HCT116 (cell line): ENCODE results near the gene IGDCC3. TPM values are rescaled to one million over a fixed set of nuclear protein-coding genes. Genes with fewer than 3 reads are reported as not detected.
A peak's percentile ranks its signal among the peaks of the same experiment; 100 is the strongest.

ENCODE experiments used
- ATAC-seq: fragments of 200-7000 bp; cut with Tn5 transposase; 2 replicates; pipeline ENCODE4 v1.9.1; 2020; ENCODE audit warnings: mild to moderate bottlenecking, moderate library complexity
- BruUV-seq: library from RNA; stranded (reverse); fragments of 400-500 nt; replicated peaks from 2 replicates; lab custom pipeline; 2021; lab: Mats Ljungman, UMichigan
- CTCF ChIA-PET: fragments of 300-600 bp; sonication (Branson Sonifier 250); formaldehyde crosslinking; loops from one replicate; lab custom pipeline; 2021; ENCODE audit warnings: antibody characterized with exemption; lab: Charles Lee
- POLR2A ChIA-PET: fragments of 300-600, 350-600 bp; sonication (Branson Sonifier 250); formaldehyde crosslinking; loops from one replicate; lab custom pipeline; 2021; ENCODE audit warnings: antibody characterized with exemption; lab: Charles Lee
- RAD21 ChIA-PET, 2 experiments: fragments of 300-600 bp; sonication (Branson Sonifier 250); formaldehyde crosslinking; loops; one replicate each; lab custom pipeline; 2023; ENCODE audit warnings: low total read pairs in 2 of 2; ENCODE audit not compliant: uncharacterized antibody in 2 of 2, unreplicated experiment in 2 of 2, low non-redundant PET in 1 of 2; lab: Charles Lee
- DNase-seq: peaks from one replicate; pipeline ENCODE4 v3.0.0-alpha.2; 2010; ENCODE audit warnings: low read depth, low spot score
- H2AFZ ChIP-seq: fragments of 200-600 bp; shearing (Covaris generic), sonication (generic); 2 replicates; pipeline ENCODE4 v1.6.1; 2017; ENCODE audit warnings: low read depth, mixed run types, mixed read lengths, antibody characterized with exemption, low read length; ENCODE audit not compliant: poor library complexity, severe bottlenecking
- H3K27ac ChIP-seq: 2 replicates; pipeline ENCODE4 v1.5.1; 2012; ENCODE audit warnings: low read depth, low read length
- H3K27me3 ChIP-seq: fragments of 200-600 bp; sonication (generic); 2 replicates; pipeline ENCODE4 v1.6.1; 2016; ENCODE audit warnings: mixed run types, low read length, mixed read lengths; ENCODE audit not compliant: insufficient read depth
- H3K36me3 ChIP-seq, 2 experiments: fragments of 200-500 bp in 1 of 2; fragments of 200-600 bp in 1 of 2; sonication (Bioruptor generic) in 1 of 2; sonication (generic) in 1 of 2; 2 replicates each; pipeline versions ENCODE4 v1.5.1 to v1.6.1; 2014 to 2016; ENCODE audit warnings: low read length in 2 of 2, inconsistent platforms in 1 of 2, mixed read lengths in 1 of 2, mixed run types in 1 of 2; ENCODE audit not compliant: insufficient read depth in 2 of 2, control insufficient read depth in 1 of 2
- H3K4me1 ChIP-seq, 2 experiments: fragments of 200-600 bp in 1 of 2; sonication (generic) in 1 of 2; 2 replicates each; pipeline versions ENCODE4 v1.5.1 to v1.6.1; 2012 to 2017; ENCODE audit warnings: low read length in 2 of 2, inconsistent platforms in 1 of 2, mild to moderate bottlenecking in 1 of 2, mixed read lengths in 1 of 2, mixed run types in 1 of 2, moderate library complexity in 1 of 2; ENCODE audit not compliant: insufficient read depth in 2 of 2, control insufficient read depth in 1 of 2
- H3K4me2 ChIP-seq: fragments of 200-600 bp; sonication (generic); 2 replicates; pipeline ENCODE4 v1.6.1; 2017; ENCODE audit warnings: mixed run types, low read length, mixed read lengths
- H3K4me3 ChIP-seq, 2 experiments: fragments of 200-600 bp in 1 of 2; sonication (generic) in 1 of 2; replicated peaks in 1 of 2; 2 replicates each; pipeline ENCODE4 v1.5.1; 2011 to 2016; ENCODE audit warnings: low read length in 2 of 2, control low read depth in 1 of 2, low read depth in 1 of 2, mild to moderate bottlenecking in 1 of 2, mixed read lengths in 1 of 2, mixed run types in 1 of 2
- H3K79me2 ChIP-seq: fragments of 200-600 bp; sonication (generic); 2 replicates; pipeline ENCODE4 v1.6.1; 2017; ENCODE audit warnings: mild to moderate bottlenecking, mixed run types, low read length, moderate library complexity, mixed read lengths; ENCODE audit not compliant: insufficient read depth
- H3K9ac ChIP-seq: fragments of 200-600 bp; sonication (generic); 2 replicates; pipeline ENCODE4 v1.6.1; 2016; ENCODE audit warnings: low read length, mixed read lengths
- H3K9me2 ChIP-seq: fragments of 200-600 bp; sonication (generic), shearing (Covaris generic); 2 replicates; pipeline ENCODE4 v1.6.1; 2017; ENCODE audit warnings: mixed run types, mild to moderate bottlenecking, moderate library complexity; ENCODE audit not compliant: insufficient read depth
- H3K9me3 ChIP-seq, 2 experiments: fragments of 200-500 bp in 1 of 2; fragments of 200-600 bp in 1 of 2; sonication (Bioruptor generic) in 1 of 2; sonication (generic) in 1 of 2; 2 replicates each; pipeline ENCODE4 v1.6.1; 2014 to 2017; ENCODE audit warnings: low read length in 2 of 2, mixed read lengths in 2 of 2, inconsistent platforms in 1 of 2, low read depth in 1 of 2, mild to moderate bottlenecking in 1 of 2, mixed run types in 1 of 2, moderate library complexity in 1 of 2; ENCODE audit not compliant: control insufficient read depth in 1 of 2, insufficient read depth in 1 of 2
- H4K20me1 ChIP-seq: fragments of 200-600 bp; sonication (generic), shearing (Covaris generic); 2 replicates; pipeline ENCODE4 v1.6.1; 2017; ENCODE audit warnings: mixed run types, mild to moderate bottlenecking, moderate library complexity; ENCODE audit not compliant: insufficient read depth
- ATF3 ChIP-seq: IDR thresholded peaks from 2 replicates; pipeline ENCODE4 v1.6.1; 2012
- CEBPB ChIP-seq: IDR thresholded peaks from 2 replicates; pipeline ENCODE4 v1.6.1; 2012; ENCODE audit warnings: low read depth
- CTCF ChIP-seq, 3 experiments: fragments of 200-600 bp in 1 of 3; sonication (generic) in 1 of 3; IDR thresholded peaks in 2 of 3; conservative IDR thresholded peaks in 1 of 3; 2 replicates each; pipeline ENCODE4 v1.5.1; 2012 to 2017; ENCODE audit warnings: low read depth in 2 of 3, low read length in 2 of 3, antibody characterized with exemption in 1 of 3, borderline replicate concordance in 1 of 3, control low read depth in 1 of 3, mild to moderate bottlenecking in 1 of 3, mixed read lengths in 1 of 3, mixed run types in 1 of 3, moderate library complexity in 1 of 3; ENCODE audit not compliant: insufficient read depth in 1 of 3
- ELF1 ChIP-seq: IDR thresholded peaks from 2 replicates; pipeline ENCODE4 v1.6.1; 2012; ENCODE audit warnings: low read depth, borderline replicate concordance
- JUND ChIP-seq: IDR thresholded peaks from 2 replicates; pipeline ENCODE4 v1.6.1; 2012
- MAX ChIP-seq: IDR thresholded peaks from 2 replicates; pipeline ENCODE4 v1.6.1; 2012
- POLR2AphosphoS5 ChIP-seq: IDR thresholded peaks from 2 replicates; pipeline ENCODE4 v1.6.1; 2011; ENCODE audit warnings: mild to moderate bottlenecking, low read depth, low read length, moderate library complexity
- RAD21 ChIP-seq: IDR thresholded peaks from 2 replicates; pipeline ENCODE4 v1.6.1; 2012; ENCODE audit warnings: low read depth, mild to moderate bottlenecking
- REST ChIP-seq: IDR thresholded peaks from 2 replicates; pipeline ENCODE4 v1.6.1; 2012; ENCODE audit warnings: low read depth
- SIN3A ChIP-seq: IDR thresholded peaks from 2 replicates; pipeline ENCODE4 v1.6.1; 2012; ENCODE audit warnings: low read depth
- SP1 ChIP-seq: IDR thresholded peaks from 2 replicates; pipeline ENCODE4 v1.6.1; 2012; ENCODE audit warnings: low read depth
- SRF ChIP-seq: IDR thresholded peaks from 2 replicates; pipeline ENCODE4 v1.6.1; 2012; ENCODE audit warnings: low read depth
- TCF7L2 ChIP-seq: IDR thresholded peaks from 2 replicates; pipeline ENCODE4 v1.7.0; 2011; ENCODE audit warnings: borderline replicate concordance, inconsistent platforms; ENCODE audit not compliant: insufficient read depth, insufficient read length; ENCODE audit errors: extremely low read depth
- YY1 ChIP-seq: IDR thresholded peaks from 2 replicates; pipeline ENCODE4 v1.6.1; 2011; ENCODE audit warnings: low read length, low read depth, moderate library complexity, mild to moderate bottlenecking; ENCODE audit not compliant: insufficient replicate concordance; ENCODE audit errors: extremely low read depth
- ZBTB33 ChIP-seq: IDR thresholded peaks from 2 replicates; pipeline ENCODE4 v1.6.1; 2011; ENCODE audit warnings: mild to moderate bottlenecking, low read length, moderate library complexity; ENCODE audit not compliant: insufficient replicate concordance; ENCODE audit errors: extremely low read depth
- intact Hi-C: fragments of 100-400 bp; cut with micrococcal nuclease; formaldehyde crosslinking; loops from 2 replicates; pipeline ENCODE4 v1.10.0; 2022
- total RNA-seq: library from RNA; stranded (reverse); gene quantifications from one replicate; pipeline ENCODE4 v1.2.1, GENCODE V29; 2021; ENCODE audit not compliant: unreplicated experiment

IGDCC3 gene
- total RNA-seq, 1 experiment from 2014 or later = 0.44 TPM

GRCh38 chr15:65287520-65287855 lies 90.3 kb downstream of the IGDCC3 start:
- Histone ChIP-seq H3K36me3 (no peaks in the 10 kb centered on the region), H2AFZ (no peak overlapping the region), H3K4me3 (no peak overlapping the region; a peak in 2 of 4 replicates)
- RAD21 ChIA-PET = interaction anchor here in 1 of 2 experiments (0.5 kb wide), 1 partner anchor 7 kb away, joined by 4 read pairs; no protein-coding TSS in a partner anchor
- TF ChIP-seq CTCF (IDR thresholded peaks at IDR 0.05 in 2 of 3, conservative IDR thresholded peaks at IDR 0.05 in 1 of 3; ENCODE audit: borderline replicate concordance in 1 of 3, insufficient read depth in 1 of 3, low read depth in 2 of 3, low read length in 2 of 3) (no peak), SIN3A (no peak), TCF7L2 (no peak), RAD21 (no peak), CEBPB (no peak), ATF3 (no peak), ZBTB33 (no peak), SP1 (no peak), POLR2AphosphoS5 (no peak), ELF1 (no peak), MAX (no peak), JUND (no peak), SRF (no peak), YY1 (no peak), REST (no peak)
- TF ChIP-seq, all 23 proteins: peak for 0
- BruUV-seq = no TSS peak
- H3K9me3 ChIP-seq = no peaks in the 10 kb centered on the region
- 0 out of 2 replicates have a peak overlapping the region, but pooled peaks have one; percentile 8 for H3K27ac ChIP-seq
- ATAC-seq = no peak
- H3K79me2 ChIP-seq = no peaks in the 10 kb centered on the region
- DNase-seq = no peak
- no peak overlapping the region for H3K9ac ChIP-seq
- H3K27me3 ChIP-seq = no peaks in the 10 kb centered on the region
- ChIA-PET CTCF (interaction anchor here (0.7 to 1.1 kb wide), 2 partner anchors 17 to 98 kb away, joined by 3 read pairs; no protein-coding TSS in a partner anchor), POLR2A (interaction anchor here (1.3 to 2.7 kb wide), 3 partner anchors 13 to 53 kb away, joined by 3 to 46 read pairs (median 6); partner anchors contain the start of gene RNU5B-1)
- H4K20me1 ChIP-seq = no peaks in the 10 kb centered on the region
- H3K4me1 ChIP-seq = peaks cover 11 to 20% of the 10 kb centered on the region in 2 experiments
- H3K4me2 ChIP-seq = peak overlapping the region; percentile 91
- intact Hi-C loops = no loop called here
- H3K9me2 ChIP-seq = no peaks in the 10 kb centered on the region
